Spinal cord (tissue), 10 donors: ENCODE results near the gene OSGEPL1. TPM values are rescaled to one million over a fixed set of nuclear protein-coding genes. Genes with fewer than 3 reads are reported as not detected.
"Not testable (repeated sequence)": the region's sequence is repeated elsewhere in the genome, so short reads cannot be mapped to it uniquely, and the experiment has no call there.

Source experiments
- DNase-seq, 6 donors: peaks; one replicate each; pipeline versions ENCODE4 v3.0.0 to v3.0.0-alpha.2; 2013 to 2015; ENCODE audit warnings: low spot score in 6 of 6, low read depth in 4 of 6
- H3K27ac ChIP-seq: one replicate; pipeline ENCODE4 v1.5.1; 2013; ENCODE audit warnings: low read depth, low read length, control low read depth
- H3K27me3 ChIP-seq: one replicate; pipeline ENCODE4 v1.6.1; 2013; ENCODE audit warnings: low read length; ENCODE audit not compliant: control insufficient read depth, insufficient read depth
- H3K36me3 ChIP-seq: one replicate; pipeline ENCODE4 v1.6.1; 2013; ENCODE audit warnings: low read length; ENCODE audit not compliant: control insufficient read depth, insufficient read depth
- H3K4me1 ChIP-seq: one replicate; pipeline ENCODE4 v1.6.1; 2013; ENCODE audit warnings: low read length; ENCODE audit not compliant: control insufficient read depth, insufficient read depth
- H3K4me3 ChIP-seq: one replicate; pipeline ENCODE4 v1.5.1; 2013; ENCODE audit warnings: low read depth, low read length, control low read depth
- H3K9me3 ChIP-seq: one replicate; pipeline ENCODE4 v1.6.1; 2013; ENCODE audit warnings: low read length; ENCODE audit not compliant: control insufficient read depth, insufficient read depth
- WGBS: methylation state at CpG from one replicate; pipeline ENCODE4 v1.1.5; 2013; ENCODE audit warnings: missing lambda C conversion rate; ENCODE audit not compliant: insufficient coverage; 5-methylcytosine and 5-hydroxymethylcytosine counted together
- polyA plus RNA-seq, 2 donors: library from polyadenylated mRNA; unstranded; fragments of 120-200 nt; gene quantifications; one replicate each; pipeline ENCODE4 v1.2.1, GENCODE V29; 2013; ENCODE audit not compliant: insufficient read length in 2 of 2
- total RNA-seq, 2 donors: library from RNA; depleted of rRNA in 1 of 2; stranded (reverse); fragments of 120-200 nt in 1 of 2; fragments of >200 nt in 1 of 2; gene quantifications; one replicate each; pipeline versions ENCODE4 v1.2.3 to v1.2.4, GENCODE V29; 2013 to 2014
- donor health status: healthy.

Gene OSGEPL1
- total and polyA plus RNA-seq, 4 donors: 17.4 to 21.3 (median 18.0) TPM

DNA sequence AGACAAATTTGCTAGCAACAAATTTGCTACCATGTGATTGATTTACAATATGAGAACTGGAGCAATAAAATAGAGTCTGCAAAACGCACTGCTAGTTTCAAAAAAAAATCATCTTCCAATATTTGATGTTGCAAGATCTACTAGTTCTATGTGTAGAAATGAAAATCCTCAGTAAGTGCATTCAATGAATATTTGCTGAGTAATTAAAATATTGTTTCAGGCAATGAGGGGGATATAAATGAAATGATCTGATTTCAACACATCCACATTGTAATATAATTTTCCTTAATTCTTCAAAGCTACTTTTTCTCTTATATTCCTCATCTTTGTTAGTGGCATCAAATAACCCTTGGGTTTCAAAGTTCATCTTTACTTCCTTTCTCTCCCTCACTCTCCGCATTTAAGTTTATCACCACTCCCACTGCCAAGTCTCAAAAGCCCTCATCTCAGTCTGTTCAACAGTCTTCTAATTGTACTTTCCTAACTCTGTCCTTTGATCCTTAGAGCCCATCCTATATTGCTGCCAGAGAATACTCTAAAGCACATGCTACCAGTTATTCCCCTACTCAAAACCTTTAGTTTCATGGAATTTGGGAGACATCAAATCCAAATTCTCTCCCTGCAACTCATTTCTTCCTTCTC is 6.2 kb downstream of the OSGEPL1 start:
- no peak overlapping the region for H3K4me3 ChIP-seq
- no peak overlapping the region for H3K27ac ChIP-seq
- no peaks in the 10 kb centered on the region for H3K4me1 ChIP-seq
- H3K27me3 ChIP-seq: no peaks in the 10 kb centered on the region
- WGBS: 73% methylated on average over 1 of the region's 2 CpGs
- H3K9me3 ChIP-seq: no peaks in the 10 kb centered on the region
- peaks cover 11% of the 10 kb centered on the region for H3K36me3 ChIP-seq
- no peak for DNase-seq

DNA sequence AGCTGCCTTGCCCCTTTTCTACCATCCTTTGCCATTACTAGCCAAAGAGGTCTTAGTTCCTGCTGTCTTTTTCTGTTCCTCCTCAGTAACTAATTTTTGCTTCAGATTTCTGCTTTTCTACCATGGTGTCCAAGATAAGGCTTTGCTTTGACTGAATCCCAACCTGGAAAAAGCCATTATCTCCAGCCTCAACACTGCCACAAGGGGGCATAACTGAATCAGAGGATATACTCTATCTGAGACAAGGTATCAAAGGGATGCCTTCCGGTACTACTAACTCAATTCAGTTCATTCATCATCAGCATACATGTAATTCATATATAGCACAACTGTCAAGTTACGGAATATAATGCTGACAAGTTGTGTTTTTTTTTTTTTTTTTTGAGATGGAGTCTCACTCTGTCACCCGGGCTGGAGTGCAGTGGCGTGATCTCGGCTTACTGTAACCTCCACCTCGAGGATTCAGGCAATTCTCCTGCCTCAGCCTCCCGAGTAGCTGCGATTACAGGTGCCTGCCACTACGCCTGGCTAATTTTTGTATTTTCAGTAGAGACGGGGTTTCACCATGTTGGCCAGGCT is 11.4 kb downstream of the OSGEPL1 start:
- H3K27ac ChIP-seq: no peak overlapping the region
- no peaks in the 10 kb centered on the region for H3K9me3 ChIP-seq
- no peaks in the 10 kb centered on the region for H3K4me1 ChIP-seq
- DNase-seq: peak in 3 of 6 donors; percentile 2 to 25 (median 14)
- H3K36me3 ChIP-seq: peaks cover 28% of the 10 kb centered on the region
- H3K4me3 ChIP-seq: no peak overlapping the region
- 77% methylated on average over 5 of the region's 10 CpGs for WGBS
- no peaks in the 10 kb centered on the region for H3K27me3 ChIP-seq

DNA sequence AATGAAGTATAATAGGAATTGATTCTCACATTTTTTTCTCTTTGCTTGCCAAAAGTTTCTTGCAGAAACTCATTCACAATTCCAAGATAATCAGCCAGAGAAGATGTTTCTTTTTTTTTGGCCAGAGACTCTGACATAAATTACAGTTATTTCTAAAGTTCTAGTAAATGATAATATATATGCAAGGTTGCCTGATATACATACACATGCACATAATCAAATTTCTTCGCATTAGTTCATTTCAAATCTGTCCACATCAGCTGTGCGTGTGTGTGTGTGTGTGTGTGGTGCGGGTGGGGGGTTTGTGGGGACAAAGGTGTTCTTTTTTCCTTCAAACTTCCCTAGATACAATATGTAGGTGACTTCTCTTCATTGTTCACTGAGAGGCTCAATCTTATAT is 33.2 kb downstream of the OSGEPL1 start:
- no CpG with 5 or more reads among the region's 3 CpGs for WGBS
- H3K36me3 ChIP-seq: no peaks in the 10 kb centered on the region

DNA sequence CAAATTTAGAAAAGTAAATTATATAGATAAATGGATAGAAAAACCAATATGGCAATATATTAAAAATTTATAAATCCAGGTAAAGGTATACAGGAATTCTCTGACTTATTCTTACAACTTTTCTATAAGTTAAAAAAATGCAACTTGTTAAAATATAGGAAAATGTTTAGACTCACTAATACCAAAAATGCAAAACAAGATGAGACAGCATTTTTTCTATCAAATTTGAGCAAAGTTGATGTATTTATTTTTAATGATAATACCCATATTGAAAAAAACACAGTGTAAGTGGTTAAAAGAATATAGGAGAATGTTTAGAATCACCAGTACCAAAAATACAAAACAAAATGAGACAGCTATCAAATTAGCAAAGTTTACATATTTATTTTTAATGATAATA is 35.7 kb downstream of the OSGEPL1 start:
- H3K9me3 ChIP-seq: no peaks in the 10 kb centered on the region
- no peak overlapping the region for H3K27ac ChIP-seq
- H3K27me3 ChIP-seq: no peaks in the 10 kb centered on the region
- DNase-seq: no peak
- no peak overlapping the region for H3K4me3 ChIP-seq
- no peaks in the 10 kb centered on the region for H3K4me1 ChIP-seq
- no peaks in the 10 kb centered on the region for H3K36me3 ChIP-seq

More for the DNA sequence above, 33.2 kb downstream of the OSGEPL1 start:
- no peaks in the 10 kb centered on the region for H3K27me3 ChIP-seq
- H3K4me3 ChIP-seq: no peak overlapping the region
- no peaks in the 10 kb centered on the region for H3K9me3 ChIP-seq
- no peaks in the 10 kb centered on the region for H3K4me1 ChIP-seq
- no peak overlapping the region for H3K27ac ChIP-seq
- DNase-seq: no peak

DNA sequence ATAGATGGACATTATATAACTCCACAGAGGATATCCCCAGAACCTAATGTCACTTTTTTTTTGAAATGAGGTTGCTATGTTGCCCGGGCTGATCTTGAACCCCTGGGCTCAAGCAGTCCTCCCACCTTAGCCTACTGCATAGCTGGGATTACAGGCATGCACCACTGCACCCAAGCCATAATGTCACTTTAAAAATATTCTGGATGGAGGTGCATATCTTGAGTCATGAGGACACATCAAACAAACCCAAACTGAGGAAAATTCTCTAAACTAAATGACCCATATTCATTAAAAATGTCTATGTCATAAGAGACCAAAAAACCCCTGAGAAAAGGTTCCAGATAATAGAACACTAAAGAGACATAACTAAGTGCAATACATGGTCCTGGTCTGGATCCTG is 36.3 kb downstream of the OSGEPL1 start:
- no peaks in the 10 kb centered on the region for H3K36me3 ChIP-seq
- no peak overlapping the region for H3K4me3 ChIP-seq
- H3K9me3 ChIP-seq: no peaks in the 10 kb centered on the region
- no peaks in the 10 kb centered on the region for H3K27me3 ChIP-seq
- WGBS: no CpG with 5 or more reads among the region's 1 CpG
- DNase-seq: no peak
- no peaks in the 10 kb centered on the region for H3K4me1 ChIP-seq
- H3K27ac ChIP-seq: no peak overlapping the region

DNA sequence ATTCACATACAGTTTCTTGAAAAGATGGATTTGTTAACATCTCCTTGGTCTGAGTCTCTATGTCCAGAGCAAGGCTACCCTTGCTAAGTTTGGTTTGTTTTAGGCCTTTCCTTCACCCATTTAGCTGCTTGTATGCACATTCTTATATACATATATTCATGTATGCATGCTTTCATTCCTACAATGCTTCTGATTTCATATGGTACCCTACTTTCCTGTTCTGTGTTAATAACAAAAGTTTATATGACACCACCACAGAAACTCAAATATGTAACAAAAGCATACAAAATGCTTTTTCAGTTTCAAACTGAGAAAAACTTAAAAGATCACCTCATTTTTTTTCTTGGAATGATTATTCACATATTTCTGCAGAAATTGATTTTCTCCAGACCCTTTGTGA is 39.4 kb downstream of the OSGEPL1 start:
- no peaks in the 10 kb centered on the region for H3K9me3 ChIP-seq
- DNase-seq: no peak
- no peaks in the 10 kb centered on the region for H3K36me3 ChIP-seq
- no peaks in the 10 kb centered on the region for H3K4me1 ChIP-seq
- H3K4me3 ChIP-seq: no peak overlapping the region
- no peak overlapping the region for H3K27ac ChIP-seq
- no peaks in the 10 kb centered on the region for H3K27me3 ChIP-seq

DNA sequence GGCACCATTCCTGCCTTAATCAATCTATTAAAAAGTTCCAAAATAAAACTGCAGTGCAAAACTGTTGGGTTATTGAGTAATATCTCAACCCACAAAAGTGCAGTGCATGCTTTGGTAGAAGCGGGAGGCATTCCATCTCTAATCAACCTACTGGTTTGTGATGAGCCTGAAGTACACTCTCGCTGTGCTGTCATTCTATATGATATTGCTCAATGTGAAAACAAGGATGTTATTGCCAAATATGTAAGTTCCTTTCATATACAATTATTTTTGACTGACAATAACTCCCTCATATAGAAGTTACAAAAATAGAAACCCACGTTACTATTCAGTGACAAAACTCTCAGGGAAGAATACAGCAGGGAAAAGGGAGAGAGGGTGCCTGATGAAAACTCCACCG is 43.0 kb downstream of the OSGEPL1 start:
- no peak overlapping the region for H3K27ac ChIP-seq
- no CpG with 5 or more reads among the region's 4 CpGs for WGBS
- no peaks in the 10 kb centered on the region for H3K9me3 ChIP-seq
- no peak for DNase-seq
- no peaks in the 10 kb centered on the region for H3K4me1 ChIP-seq
- no peak overlapping the region for H3K4me3 ChIP-seq
- no peaks in the 10 kb centered on the region for H3K36me3 ChIP-seq
- no peaks in the 10 kb centered on the region for H3K27me3 ChIP-seq

DNA sequence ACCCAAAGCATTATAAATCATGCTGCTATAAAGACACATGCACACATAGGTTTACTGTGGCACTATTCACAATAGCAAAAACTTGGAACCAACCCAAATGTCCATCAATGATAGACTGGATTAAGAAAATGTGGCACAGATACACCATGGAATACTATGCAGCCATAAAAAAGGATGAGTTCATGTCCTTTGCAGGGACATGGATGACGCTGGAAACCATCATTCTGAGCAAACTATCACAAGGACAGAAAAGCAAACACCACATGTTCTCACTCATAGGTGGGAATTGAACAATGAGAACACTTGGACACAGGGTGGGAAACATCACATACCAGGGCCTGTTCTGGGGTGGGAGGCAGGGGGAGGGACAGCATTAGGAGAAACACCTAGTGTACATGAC is 45.0 kb downstream of the OSGEPL1 start:
- H3K36me3 ChIP-seq, H3K4me1 ChIP-seq, H3K27ac ChIP-seq, H3K9me3 ChIP-seq, H3K4me3 ChIP-seq, H3K27me3 ChIP-seq, DNase-seq: not testable (repeated sequence)
- whole genome bisulfite sequencing: no CpG with 5 or more reads among the region's 1 CpG

DNA sequence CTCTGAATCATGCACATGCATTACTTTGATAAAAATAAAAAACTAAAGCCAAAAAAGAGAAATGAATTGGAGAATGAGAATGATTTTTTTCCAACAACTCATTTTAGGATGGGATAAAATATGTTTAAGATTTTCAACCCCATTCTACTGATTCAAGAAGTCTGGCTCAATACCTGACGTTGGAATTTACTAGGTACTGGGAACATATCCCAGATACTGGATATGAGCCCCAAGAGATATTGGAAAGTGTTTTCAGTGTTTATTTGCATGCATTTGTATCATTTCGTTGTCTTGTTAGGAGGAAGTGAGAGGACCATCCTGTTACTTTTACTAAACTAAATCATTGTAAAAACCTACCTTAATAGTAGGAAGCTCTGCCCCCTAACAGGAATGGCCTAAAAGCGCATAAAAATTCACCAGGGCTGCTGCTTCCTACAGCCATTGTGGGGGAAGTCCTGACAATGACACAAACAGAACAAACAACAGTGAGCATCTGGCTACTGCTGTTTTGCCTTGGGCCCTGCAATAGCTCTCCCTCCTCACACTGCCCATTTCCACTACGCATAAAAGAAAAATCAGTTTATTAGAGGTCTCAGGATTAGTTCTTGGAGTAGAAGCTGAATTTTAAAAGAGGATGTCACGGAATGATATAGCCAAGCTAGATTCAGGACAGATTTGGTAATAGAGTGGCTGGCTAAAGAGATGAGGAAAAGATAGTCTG is 52.9 kb downstream of the OSGEPL1 start:
- no peak overlapping the region for H3K4me3 ChIP-seq
- 94% methylated on average over 2 of the region's 5 CpGs for WGBS
- H3K4me1 ChIP-seq: no peaks in the 10 kb centered on the region
- H3K27me3 ChIP-seq: no peaks in the 10 kb centered on the region
- DNase-seq: peak in 2 of 6 donors; percentile 1 to 37
- no peak overlapping the region for H3K27ac ChIP-seq
- H3K9me3 ChIP-seq: no peaks in the 10 kb centered on the region
- no peaks in the 10 kb centered on the region for H3K36me3 ChIP-seq

DNA sequence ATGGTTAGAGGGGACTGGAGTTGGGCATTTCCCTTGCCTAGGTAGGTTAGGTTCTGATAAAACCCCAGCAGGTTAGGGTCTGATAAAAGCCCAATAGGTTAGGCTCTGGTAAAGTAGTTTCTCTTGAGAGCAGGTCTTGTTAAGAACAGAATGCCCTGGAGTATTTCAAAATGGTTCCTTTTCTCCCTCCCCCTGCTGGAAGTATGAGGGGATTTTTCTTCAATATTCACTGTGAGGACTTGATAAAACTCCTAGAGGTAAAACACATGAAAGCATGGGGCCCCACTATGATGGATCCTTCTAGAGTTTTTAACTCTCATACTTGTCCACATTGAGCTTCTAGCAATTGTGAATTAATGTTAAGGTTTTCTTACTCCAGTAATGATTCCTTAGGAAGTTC is 60.5 kb downstream of the OSGEPL1 start:
- no peak overlapping the region for H3K27ac ChIP-seq
- no peaks in the 10 kb centered on the region for H3K36me3 ChIP-seq
- H3K4me3 ChIP-seq: no peak overlapping the region
- H3K9me3 ChIP-seq: no peaks in the 10 kb centered on the region
- H3K27me3 ChIP-seq: no peaks in the 10 kb centered on the region
- no peaks in the 10 kb centered on the region for H3K4me1 ChIP-seq
- DNase-seq: no peak
